Neural cell (in vitro differentiated cells): Measurements from ENCODE around the gene TMEM170A.
"Not testable (repeated sequence)": the region's sequence is repeated elsewhere in the genome, so short reads cannot be mapped to it uniquely, and the experiment has no call there.

Experiments
- CTCF ChIP-seq: fragments of 450-650 bp; IDR thresholded peaks from 2 replicates; pipeline ENCODE4 v1.5.1; 2014; ENCODE audit warnings: antibody characterized with exemption, mild to moderate bottlenecking, moderate library complexity; ENCODE audit not compliant: poor library complexity, severe bottlenecking
- EZH2 ChIP-seq: fragments of 200-600, 300-800 bp; shearing (Covaris generic), sonication (generic); IDR thresholded peaks from 2 replicates; pipeline ENCODE4 v1.6.1; 2014; ENCODE audit warnings: antibody characterized with exemption, low read length, borderline replicate concordance, mild to moderate bottlenecking; ENCODE audit not compliant: insufficient read depth, poor library complexity, severe bottlenecking
- MXI1 ChIP-seq: fragments of 450-650 bp; conservative IDR thresholded peaks from 2 replicates; pipeline ENCODE4 v1.6.1; 2014; ENCODE audit warnings: antibody characterized with exemption, mild to moderate bottlenecking; ENCODE audit not compliant: poor library complexity, severe bottlenecking
- POLR2AphosphoS5 ChIP-seq: IDR thresholded peaks from 2 replicates; pipeline ENCODE4 v1.6.1; 2012
- RAD21 ChIP-seq: fragments of 450-650 bp; conservative IDR thresholded peaks from 2 replicates; pipeline ENCODE4 v1.6.1; 2014; ENCODE audit warnings: antibody characterized with exemption, mild to moderate bottlenecking, moderate library complexity
- TAF1 ChIP-seq: IDR thresholded peaks from 2 replicates; pipeline ENCODE4 v1.6.1; 2012; ENCODE audit warnings: low read depth
- TF ChIP-seq, protein P1 (sequence below): IDR thresholded peaks from 2 replicates; pipeline ENCODE4 v1.6.1; 2012; ENCODE audit warnings: borderline replicate concordance

DNA sequence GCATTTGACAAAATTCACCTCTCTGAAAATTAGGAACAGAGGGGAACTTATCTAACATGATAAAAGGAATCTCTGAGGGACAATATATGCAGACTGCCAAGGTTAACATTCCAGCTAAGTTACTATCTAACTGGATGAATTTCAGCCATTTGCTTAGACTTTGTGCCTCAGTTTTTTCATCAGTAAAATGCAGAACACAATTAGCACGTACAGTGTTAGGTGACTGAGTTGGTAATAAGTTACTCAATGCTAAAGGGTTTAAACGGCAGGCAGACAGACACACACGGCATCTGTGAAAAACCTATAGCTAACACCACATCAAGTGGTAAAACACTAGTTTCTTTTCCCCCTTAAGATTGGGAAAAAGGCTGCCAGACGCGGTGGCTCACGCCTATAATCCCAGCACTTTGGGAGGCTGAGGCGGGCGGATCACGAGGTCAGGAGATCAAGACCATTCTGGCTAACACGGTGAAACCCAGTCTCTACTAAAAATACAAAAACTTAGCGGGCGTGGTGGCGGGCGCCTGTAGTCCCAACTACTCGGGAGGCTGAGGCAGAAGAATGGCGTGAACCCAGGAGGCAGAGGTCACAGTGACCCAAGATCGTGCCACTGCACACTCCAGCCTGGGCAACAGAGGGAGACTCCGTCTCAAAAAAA is 40.3 kb downstream of the TMEM170A start:
- not testable (repeated sequence) for TF ChIP-seq CTCF, EZH2, RAD21, MXI1, POLR2AphosphoS5, TAF1
- TF ChIP-seq, protein P1, sequence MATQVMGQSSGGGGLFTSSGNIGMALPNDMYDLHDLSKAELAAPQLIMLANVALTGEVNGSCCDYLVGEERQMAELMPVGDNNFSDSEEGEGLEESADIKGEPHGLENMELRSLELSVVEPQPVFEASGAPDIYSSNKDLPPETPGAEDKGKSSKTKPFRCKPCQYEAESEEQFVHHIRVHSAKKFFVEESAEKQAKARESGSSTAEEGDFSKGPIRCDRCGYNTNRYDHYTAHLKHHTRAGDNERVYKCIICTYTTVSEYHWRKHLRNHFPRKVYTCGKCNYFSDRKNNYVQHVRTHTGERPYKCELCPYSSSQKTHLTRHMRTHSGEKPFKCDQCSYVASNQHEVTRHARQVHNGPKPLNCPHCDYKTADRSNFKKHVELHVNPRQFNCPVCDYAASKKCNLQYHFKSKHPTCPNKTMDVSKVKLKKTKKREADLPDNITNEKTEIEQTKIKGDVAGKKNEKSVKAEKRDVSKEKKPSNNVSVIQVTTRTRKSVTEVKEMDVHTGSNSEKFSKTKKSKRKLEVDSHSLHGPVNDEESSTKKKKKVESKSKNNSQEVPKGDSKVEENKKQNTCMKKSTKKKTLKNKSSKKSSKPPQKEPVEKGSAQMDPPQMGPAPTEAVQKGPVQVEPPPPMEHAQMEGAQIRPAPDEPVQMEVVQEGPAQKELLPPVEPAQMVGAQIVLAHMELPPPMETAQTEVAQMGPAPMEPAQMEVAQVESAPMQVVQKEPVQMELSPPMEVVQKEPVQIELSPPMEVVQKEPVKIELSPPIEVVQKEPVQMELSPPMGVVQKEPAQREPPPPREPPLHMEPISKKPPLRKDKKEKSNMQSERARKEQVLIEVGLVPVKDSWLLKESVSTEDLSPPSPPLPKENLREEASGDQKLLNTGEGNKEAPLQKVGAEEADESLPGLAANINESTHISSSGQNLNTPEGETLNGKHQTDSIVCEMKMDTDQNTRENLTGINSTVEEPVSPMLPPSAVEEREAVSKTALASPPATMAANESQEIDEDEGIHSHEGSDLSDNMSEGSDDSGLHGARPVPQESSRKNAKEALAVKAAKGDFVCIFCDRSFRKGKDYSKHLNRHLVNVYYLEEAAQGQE: not testable (repeated sequence)
